HG02798 (cell line): ENCODE measurements around the gene TNRC18.
"Not testable (repeated sequence)": the region's sequence is repeated elsewhere in the genome, so short reads cannot be mapped to it uniquely, and the experiment has no call there.

Experiments
- ATAC-seq: cut with Tn5 transposase; IDR thresholded peaks from one replicate; pipeline ENCODE4 v1.9.1; 2021; ENCODE audit warnings: mild to moderate bottlenecking; ENCODE audit not compliant: unreplicated experiment, poor library complexity

The TNRC18 gene

DNA sequence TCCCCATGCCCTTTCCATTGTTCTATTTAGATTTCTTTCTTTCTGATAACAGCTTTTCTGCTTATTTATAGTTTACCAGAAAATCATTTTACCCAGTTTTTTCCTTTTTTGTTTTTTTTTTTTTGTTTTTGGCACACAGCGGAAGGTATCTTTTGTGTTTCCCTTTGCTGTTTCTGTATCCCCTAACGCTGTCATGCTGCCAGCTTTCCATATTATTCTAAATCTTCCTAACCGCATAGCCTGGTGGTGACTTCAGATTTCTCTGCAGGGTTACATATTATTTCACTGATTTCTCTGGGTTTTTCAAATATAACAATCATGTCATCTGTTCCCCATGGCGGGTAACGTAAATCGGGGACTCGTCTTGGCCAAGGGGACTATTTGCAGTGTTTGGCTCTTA, 144.9 kb downstream of the TNRC18 start:
- no peak for ATAC-seq

GRCh38 chr7:5276611-5277010, 147.0 kb downstream of the TNRC18 start:
- ATAC-seq: no peak

DNA sequence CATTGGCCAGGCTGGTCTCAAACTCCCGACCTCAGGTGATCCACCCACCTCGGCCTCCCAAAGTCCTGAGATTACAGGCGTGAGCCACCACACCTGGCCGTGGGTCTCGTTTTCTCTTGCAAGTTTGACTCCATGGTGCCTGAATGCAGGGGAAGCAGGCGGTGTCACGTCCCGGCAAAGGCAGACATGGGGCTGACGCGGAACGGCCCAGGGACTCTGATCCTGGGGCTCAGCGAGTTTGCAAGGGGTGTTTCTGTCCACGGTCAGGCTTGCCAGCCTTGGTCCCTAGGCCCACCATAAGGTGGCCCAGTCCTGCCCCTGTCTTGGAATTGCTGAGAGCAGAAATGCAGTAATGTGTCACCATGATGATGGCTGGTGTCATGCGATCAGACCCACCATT, 147.5 kb downstream of the TNRC18 start:
- ATAC-seq: not testable (repeated sequence)

GRCh38 chr7:5275510-5275909, 148.1 kb downstream of the TNRC18 start:
- not testable (repeated sequence) for ATAC-seq

DNA sequence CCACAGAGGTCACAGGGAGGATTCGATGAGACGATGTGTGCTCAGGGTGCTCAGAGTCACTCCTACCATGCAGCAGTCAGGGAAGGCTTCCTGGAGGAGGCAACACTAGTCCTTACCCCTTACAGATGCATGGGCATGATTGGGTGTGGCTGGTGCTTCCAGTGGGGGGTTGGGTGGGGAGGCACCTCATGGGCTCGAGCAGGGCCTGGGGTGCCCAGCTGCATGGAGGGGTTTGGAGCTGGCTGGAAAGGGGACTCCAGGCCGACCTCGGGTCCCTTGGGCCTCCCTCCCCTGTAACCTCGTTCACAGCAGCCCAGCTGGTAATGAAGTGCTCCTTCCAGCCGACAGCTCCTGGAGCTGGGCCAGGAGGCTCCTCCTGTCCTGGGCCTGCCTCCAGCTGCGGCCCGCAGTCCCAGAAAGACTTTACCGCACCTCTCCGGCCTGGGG, 148.6 kb downstream of the TNRC18 start:
- ATAC-seq: not testable (repeated sequence)

- no peak for ATAC-seq
Measured at GRCh38 chr7:5274441-5274840, 149.2 kb downstream of the TNRC18 start.

DNA sequence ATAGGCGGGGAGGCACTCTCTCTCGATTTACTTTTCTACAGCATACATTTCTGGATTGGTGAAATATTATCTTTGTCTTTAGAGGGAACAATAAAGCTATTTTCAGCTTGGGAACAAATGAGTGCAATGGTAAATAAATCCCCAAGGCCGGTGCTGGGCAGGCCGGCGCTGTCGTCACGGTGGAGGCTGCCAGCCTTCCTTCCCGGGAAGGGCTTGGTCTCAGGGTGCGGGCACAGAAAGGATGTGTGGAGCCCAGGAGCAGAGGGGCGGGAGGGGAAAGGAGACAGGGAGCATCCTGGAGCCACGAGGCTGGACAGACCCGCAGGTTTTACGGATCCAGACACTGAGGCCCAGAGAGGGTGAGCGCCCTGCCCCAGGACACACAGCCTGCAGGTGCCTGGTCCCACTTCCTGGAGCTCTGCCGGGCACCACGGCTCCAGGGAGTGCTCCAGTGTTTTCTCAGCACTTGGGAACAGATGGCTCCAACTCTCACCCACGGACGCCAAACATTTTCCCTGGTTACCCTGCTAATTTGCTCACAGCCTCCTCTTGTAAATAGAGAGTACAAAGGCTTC, 149.7 kb downstream of the TNRC18 start:
- ATAC-seq: not testable (repeated sequence)

DNA sequence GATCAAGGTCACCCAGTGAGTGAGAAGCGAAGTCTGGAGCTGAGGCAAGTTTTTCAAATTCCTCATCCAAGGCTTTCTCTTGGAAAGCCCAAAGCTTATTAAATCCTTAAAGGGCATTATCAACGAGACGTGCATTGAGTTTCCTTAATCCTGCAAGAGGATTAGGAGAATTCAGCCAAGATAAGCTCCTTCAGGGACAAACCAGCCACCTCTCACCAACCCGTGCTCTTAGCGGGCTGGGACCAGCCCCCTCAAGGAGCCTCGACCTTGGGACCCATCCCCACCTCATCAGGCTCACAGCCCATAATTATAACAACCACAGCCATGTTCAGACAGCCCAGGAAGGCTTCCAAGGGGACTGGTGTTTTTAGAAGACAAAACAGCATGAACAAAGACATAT, 152.8 kb downstream of the TNRC18 start:
- no peak for ATAC-seq

GRCh38 chr7:5269992-5270657, 153.5 kb downstream of the TNRC18 start:
- ATAC-seq: not testable (repeated sequence)

DNA sequence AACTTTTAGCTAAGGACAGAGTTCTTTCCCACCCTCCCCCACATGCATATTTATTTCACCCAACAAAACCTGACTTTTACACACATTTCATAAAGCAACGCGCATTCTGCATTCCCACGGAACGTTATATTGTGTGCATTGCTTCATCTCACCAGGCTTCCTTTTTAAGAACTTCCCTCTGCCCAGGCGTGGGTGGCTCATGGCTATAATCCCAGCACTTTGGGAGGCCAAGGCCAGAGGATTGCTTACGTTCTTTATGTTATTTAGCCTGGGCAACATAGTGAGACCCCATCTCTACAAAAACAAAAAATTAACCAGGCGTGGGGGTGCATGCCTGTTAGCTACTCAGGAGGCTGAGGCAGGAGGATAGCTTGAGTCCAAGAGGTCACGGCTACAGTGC, 155.8 kb downstream of the TNRC18 start:
- not testable (repeated sequence) for ATAC-seq

DNA sequence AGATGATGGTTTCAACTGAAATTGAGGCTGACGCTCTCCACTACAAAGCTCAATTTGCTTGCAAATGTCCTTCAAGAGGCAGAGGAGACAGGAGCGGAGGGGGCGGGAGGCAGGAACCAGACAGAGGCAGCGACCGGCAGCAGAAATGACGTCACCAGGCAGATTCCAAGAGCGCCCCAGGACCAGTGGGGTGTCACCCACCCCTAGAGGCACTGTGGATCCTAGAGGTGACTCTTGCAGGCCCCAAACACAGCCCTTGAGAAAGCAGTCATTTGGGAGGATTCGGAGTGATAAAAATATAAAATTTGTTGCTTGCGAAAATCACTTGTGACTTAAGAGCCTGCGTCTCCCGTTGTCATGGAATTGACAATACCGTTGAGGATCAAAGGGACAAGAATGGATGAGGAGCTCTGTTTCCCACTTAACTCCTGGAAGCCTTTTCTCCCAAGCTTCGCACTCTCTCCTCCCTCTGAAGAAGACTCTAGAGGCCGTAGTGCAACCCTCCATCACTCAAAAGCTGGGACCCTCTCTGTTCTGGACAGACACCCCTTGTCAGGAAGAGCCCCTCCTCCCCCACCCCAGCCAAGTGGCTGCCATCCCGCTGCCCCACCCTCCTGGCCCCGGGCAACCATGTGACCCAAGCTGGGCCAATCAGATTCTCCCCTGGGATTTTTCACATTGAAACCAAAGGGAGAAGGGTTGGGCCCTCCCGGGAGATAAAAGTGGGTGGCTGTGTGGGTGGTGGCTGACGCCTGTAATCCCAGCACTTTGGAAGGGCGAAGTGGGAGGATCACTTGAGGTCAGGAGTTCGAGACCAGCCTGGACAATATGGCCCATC, 157.2 kb downstream of the TNRC18 start:
- no peak for ATAC-seq

- no peak for ATAC-seq
Measured at GRCh38 chr7:5265320-5266190, 158.1 kb downstream of the TNRC18 start.

DNA sequence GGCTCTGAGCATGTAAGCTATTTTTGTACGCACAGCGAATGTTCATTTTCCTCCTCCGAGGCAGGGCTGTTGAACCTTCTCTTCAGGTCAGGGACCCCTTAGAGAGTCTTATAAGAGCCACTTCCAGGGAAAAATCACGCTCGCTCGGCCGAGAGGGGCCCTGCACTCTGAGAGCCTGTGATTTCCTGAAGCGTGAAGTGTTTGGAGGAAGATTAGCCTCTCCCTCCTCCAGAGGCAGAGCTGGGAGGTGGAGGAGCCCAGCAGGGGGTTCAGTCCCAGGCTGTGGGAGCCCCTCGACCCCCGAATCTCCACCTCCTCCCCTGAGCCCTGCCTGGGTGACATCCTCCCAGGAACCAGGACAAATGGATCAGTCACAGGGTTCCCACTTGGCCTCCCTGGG, 160.6 kb downstream of the TNRC18 start:
- not testable (repeated sequence) for ATAC-seq

DNA sequence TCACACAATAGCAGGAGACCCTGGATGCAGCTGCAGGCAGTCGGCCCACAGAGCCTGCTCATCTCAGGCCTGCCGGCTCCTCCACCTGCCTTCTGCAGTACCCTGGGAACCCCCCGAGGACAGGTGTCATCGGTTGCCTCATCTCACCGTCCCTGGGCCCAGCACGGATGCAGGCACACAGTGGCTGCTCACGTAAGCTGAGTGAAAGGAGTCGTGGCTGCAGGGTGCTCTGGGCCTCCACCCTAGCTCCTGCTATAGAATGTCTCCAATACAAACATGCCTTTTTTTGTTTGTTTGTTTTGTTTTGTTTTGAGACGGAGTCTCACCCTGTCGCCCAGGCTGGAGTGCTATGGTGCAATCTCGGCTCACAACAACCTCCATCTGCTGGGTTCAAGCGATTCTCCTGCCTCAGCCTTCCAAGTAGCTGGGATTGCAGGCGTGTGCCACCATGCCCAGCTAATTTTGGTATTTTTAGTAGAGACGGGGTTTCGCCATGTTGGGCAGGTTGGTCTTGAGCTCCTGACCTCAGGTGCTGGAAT, 163.0 kb downstream of the TNRC18 start:
- ATAC-seq: not testable (repeated sequence)
